ENCODE data around the gene TIMM23.
"Not testable (repeated sequence)": the region's sequence is repeated elsewhere in the genome, so short reads cannot be mapped to it uniquely, and the experiment has no call there.

The TIMM23 gene

GRCh38 chr10:46022978-46023702 lies 50.9 kb downstream of the TIMM23 start:
- DNase-seq (ENCODE audit: low read depth in 2 of 2): peak; percentile 83 to 85

- no peak for DNase-seq (ENCODE audit: low read depth in 2 of 2)
Measured at GRCh38 chr10:46024948-46025347, 52.7 kb downstream of the TIMM23 start.

- no peak for DNase-seq (ENCODE audit: low read depth in 2 of 2)
Measured at GRCh38 chr10:46025406-46025805, 53.1 kb downstream of the TIMM23 start.

- no peak for DNase-seq (ENCODE audit: low read depth in 2 of 2)
Measured at GRCh38 chr10:46026106-46026505, 53.8 kb downstream of the TIMM23 start.

GRCh38 chr10:46028584-46029460 lies 56.5 kb downstream of the TIMM23 start:
- DNase-seq (ENCODE audit: low read depth in 2 of 2): no peak

- DNase-seq (ENCODE audit: low read depth in 2 of 2): no peak
Measured at GRCh38 chr10:46029461-46030030, 57.3 kb downstream of the TIMM23 start.

- peak; percentile 91 to 92 for DNase-seq (ENCODE audit: low read depth in 2 of 2)
Measured at GRCh38 chr10:46030091-46030937, 58.0 kb downstream of the TIMM23 start, which contains the start of gene NCOA4. TSS of gene NCOA4 (minus strand) at chr10:46030623. CDS start at chr10:46016680, 13,943 bp downstream.

- DNase-seq (ENCODE audit: low read depth in 2 of 2): no peak
Measured at GRCh38 chr10:46031648-46032532, 59.6 kb downstream of the TIMM23 start.

- no peak for DNase-seq (ENCODE audit: low read depth in 2 of 2)
Measured at GRCh38 chr10:46033602-46034011, 61.3 kb downstream of the TIMM23 start.

GRCh38 chr10:46035923-46036849 lies 63.9 kb downstream of the TIMM23 start:
- no peak for DNase-seq (ENCODE audit: low read depth in 2 of 2)

GRCh38 chr10:46037107-46037825 lies 65.0 kb downstream of the TIMM23 start:
- no peak for DNase-seq (ENCODE audit: low read depth in 2 of 2)

GRCh38 chr10:46040004-46040403 lies 67.7 kb downstream of the TIMM23 start:
- no peak for DNase-seq (ENCODE audit: low read depth in 2 of 2)

- DNase-seq (ENCODE audit: low read depth in 2 of 2): no peak
Measured at GRCh38 chr10:46042527-46042926, 70.2 kb downstream of the TIMM23 start.

- DNase-seq (ENCODE audit: low read depth in 2 of 2): no peak
Measured at GRCh38 chr10:46046261-46046660, 74.0 kb downstream of the TIMM23 start, which contains the start of gene MSMB. TSS of gene MSMB (minus strand) at chr10:46046269. CDS start at chr10:46046237, 32 bp downstream.

- no peak for DNase-seq (ENCODE audit: low read depth in 2 of 2)
Measured at GRCh38 chr10:46048152-46048551, 75.9 kb downstream of the TIMM23 start.

GRCh38 chr10:46049497-46049831 lies 77.2 kb downstream of the TIMM23 start:
- DNase-seq (ENCODE audit: low read depth in 2 of 2): not testable (repeated sequence)

- DNase-seq (ENCODE audit: low read depth in 2 of 2): no peak
Measured at GRCh38 chr10:46050941-46051623, 78.8 kb downstream of the TIMM23 start.
